ENCODE measurements around the gene ZDHHC14. TPM values are rescaled to one million over a fixed set of nuclear protein-coding genes. Genes with fewer than 3 reads are reported as not detected.
"Not testable (repeated sequence)": the region's sequence is repeated elsewhere in the genome, so short reads cannot be mapped to it uniquely, and the experiment has no call there.

Gene ZDHHC14
- total RNA-seq, 1 experiment from 2014 or later, result 4.9 TPM

DNA sequence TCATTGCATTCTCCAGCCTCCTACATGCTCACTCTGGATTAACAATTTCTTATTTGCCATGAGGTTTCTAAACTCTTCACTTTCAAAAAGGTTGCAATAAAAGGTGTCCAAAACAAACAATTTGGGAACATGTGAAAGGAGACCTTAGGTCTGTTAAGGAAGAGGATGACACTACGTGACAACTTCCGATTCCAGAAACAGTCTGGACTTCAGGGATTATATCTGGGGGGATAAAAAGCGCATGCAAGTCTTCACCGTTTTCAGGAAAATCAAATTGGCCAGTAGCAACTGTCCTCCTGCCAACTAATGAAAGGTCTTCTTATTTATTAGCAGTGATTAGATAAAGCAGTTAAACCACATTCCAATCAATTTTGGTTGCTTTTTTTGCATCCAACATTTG is 1.8 kb downstream of the ZDHHC14 start:
- Histone ChIP-seq H4K20me1 (ENCODE audit: low read length) (no peaks in the 10 kb centered on the region), H3K9me2 (replicated peaks; ENCODE audit: low read length) (no peaks in the 10 kb centered on the region), H3K4me2 (ENCODE audit: low read length) (peak overlapping the region; percentile 99), H3K27ac (ENCODE audit: low read length) (no peak overlapping the region), H3K9me3 (ENCODE audit: low read length) (no peaks in the 10 kb centered on the region), H3K79me2 (ENCODE audit: low read length) (peaks cover 22% of the 10 kb centered on the region), H3K36me3 (ENCODE audit: low read depth, low read length) (no peaks in the 10 kb centered on the region), H3K9ac (ENCODE audit: low read length) (peak overlapping the region; percentile 56), H2AFZ (ENCODE audit: low read length) (peak overlapping the region; percentile 85), H3K27me3 (ENCODE audit: low read length) (no peaks in the 10 kb centered on the region), H3K4me3 (ENCODE audit: low read length) (peak overlapping the region; percentile 92), H3K4me1 (ENCODE audit: insufficient read depth, low read length) (peaks cover 11% of the 10 kb centered on the region; the same call in 1 of the 2 replicates), H3F3A (ENCODE audit: low read length, unreplicated experiment) (no peaks in the 10 kb centered on the region)
- ATAC-seq (no peak), DNase-seq (no peak)
- ChIA-PET POLR2A (ENCODE audit: unreplicated experiment) (interaction anchor here (0.6 kb wide), 1 partner anchor 230 kb away, joined by 5 read pairs; no protein-coding TSS in a partner anchor), CTCF (no interaction called here)
- BruUV-seq (replicated peaks), result TSS peak; percentile 48
- intact Hi-C loops (cut with micrococcal nuclease), result loop anchor here (5.0 kb wide), 3 partner anchors 44 to 214 kb away; no protein-coding TSS in a partner anchor
- TF ChIP-seq, protein P1, sequence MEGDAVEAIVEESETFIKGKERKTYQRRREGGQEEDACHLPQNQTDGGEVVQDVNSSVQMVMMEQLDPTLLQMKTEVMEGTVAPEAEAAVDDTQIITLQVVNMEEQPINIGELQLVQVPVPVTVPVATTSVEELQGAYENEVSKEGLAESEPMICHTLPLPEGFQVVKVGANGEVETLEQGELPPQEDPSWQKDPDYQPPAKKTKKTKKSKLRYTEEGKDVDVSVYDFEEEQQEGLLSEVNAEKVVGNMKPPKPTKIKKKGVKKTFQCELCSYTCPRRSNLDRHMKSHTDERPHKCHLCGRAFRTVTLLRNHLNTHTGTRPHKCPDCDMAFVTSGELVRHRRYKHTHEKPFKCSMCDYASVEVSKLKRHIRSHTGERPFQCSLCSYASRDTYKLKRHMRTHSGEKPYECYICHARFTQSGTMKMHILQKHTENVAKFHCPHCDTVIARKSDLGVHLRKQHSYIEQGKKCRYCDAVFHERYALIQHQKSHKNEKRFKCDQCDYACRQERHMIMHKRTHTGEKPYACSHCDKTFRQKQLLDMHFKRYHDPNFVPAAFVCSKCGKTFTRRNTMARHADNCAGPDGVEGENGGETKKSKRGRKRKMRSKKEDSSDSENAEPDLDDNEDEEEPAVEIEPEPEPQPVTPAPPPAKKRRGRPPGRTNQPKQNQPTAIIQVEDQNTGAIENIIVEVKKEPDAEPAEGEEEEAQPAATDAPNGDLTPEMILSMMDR (conservative IDR thresholded peaks at IDR 0.05; ENCODE audit: low read depth, low read length), result no peak
- TF ChIP-seq EZH2phosphoT487 (IDR thresholded peaks at IDR 0.05; ENCODE audit: borderline replicate concordance, low read length), result no peak
- no peak for TF ChIP-seq EZH2 (IDR thresholded peaks at IDR 0.05; ENCODE audit: low read length, unreplicated experiment)

DNA sequence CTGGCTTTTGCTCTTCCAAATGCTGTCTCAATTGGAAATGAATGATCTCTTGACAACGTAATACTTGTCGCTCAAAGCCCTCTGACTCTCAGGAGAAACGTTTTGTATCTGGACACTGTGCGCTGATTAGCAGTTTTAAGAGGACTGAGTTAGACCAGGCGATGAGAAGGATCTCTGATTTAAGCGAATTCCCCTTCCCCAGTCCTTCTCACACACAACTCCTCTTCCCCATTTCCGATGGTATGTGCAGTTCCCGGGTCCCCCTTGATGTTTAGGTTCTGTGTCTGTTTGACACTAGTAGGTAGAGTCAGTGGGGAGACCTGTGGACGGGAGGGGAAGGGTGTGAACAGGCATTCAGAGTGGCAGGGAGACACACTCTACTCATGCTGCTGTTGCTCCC is 2.5 kb downstream of the ZDHHC14 start:
- no peaks in the 10 kb centered on the region for H3F3A ChIP-seq (ENCODE audit: low read length, unreplicated experiment)
- H4K20me1 ChIP-seq (ENCODE audit: low read length), result no peaks in the 10 kb centered on the region
- ChIA-PET POLR2A (ENCODE audit: unreplicated experiment) (no interaction called here), CTCF (no interaction called here)
- no peaks in the 10 kb centered on the region for H3K36me3 ChIP-seq (ENCODE audit: low read depth, low read length)
- BruUV-seq (replicated peaks), result no TSS peak
- intact Hi-C loops (cut with micrococcal nuclease), result loop anchor here (5.0 kb wide), 3 partner anchors 44 to 214 kb away; no protein-coding TSS in a partner anchor
- H3K4me3 ChIP-seq (ENCODE audit: low read length), result 0 out of 2 replicates have a peak overlapping the region, but pooled peaks have one; percentile 92
- ATAC-seq (no peak), DNase-seq (no peak)
- no peak overlapping the region for H2AFZ ChIP-seq (ENCODE audit: low read length)
- H3K9me3 ChIP-seq (ENCODE audit: low read length), result no peaks in the 10 kb centered on the region
- H3K27ac ChIP-seq (ENCODE audit: low read length), result no peak overlapping the region
- H3K9me2 ChIP-seq (replicated peaks; ENCODE audit: low read length), result no peaks in the 10 kb centered on the region
- peaks cover 22% of the 10 kb centered on the region for H3K79me2 ChIP-seq (ENCODE audit: low read length)
- peaks cover 11% of the 10 kb centered on the region; the same call in 1 of the 2 replicates for H3K4me1 ChIP-seq (ENCODE audit: insufficient read depth, low read length)
- peak overlapping the region; percentile 99 for H3K4me2 ChIP-seq (ENCODE audit: low read length)
- no peak overlapping the region for H3K9ac ChIP-seq (ENCODE audit: low read length)
- TF ChIP-seq EZH2 (IDR thresholded peaks at IDR 0.05; ENCODE audit: low read length, unreplicated experiment) (no peak), EZH2phosphoT487 (IDR thresholded peaks at IDR 0.05; ENCODE audit: borderline replicate concordance, low read length) (no peak)
- TF ChIP-seq, protein P1 (conservative IDR thresholded peaks at IDR 0.05; ENCODE audit: low read depth, low read length), result no peak
- H3K27me3 ChIP-seq (ENCODE audit: low read length), result no peaks in the 10 kb centered on the region

DNA sequence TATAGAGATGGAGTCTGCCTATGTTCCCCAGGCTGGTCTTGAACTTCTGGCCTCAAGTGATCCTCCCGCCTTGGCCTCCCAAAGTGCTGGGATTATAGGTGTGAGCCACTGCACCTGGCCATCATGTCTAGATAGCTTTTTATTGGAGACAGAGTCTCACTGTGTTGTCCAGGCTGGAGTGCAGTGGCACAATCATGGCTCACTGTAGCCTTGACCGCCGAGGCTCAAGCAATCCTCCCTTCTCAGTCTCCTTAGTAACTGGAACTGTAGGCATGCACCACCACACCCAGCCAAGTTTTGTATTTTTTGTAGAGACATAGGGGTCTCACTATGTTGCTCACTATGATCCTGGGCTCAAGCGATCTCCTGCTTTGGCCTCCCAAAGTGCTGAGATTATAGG is 4.0 kb downstream of the ZDHHC14 start:
- H3K79me2 ChIP-seq (ENCODE audit: low read length), result peaks cover 22% of the 10 kb centered on the region
- H3K4me1 ChIP-seq (ENCODE audit: insufficient read depth, low read length); H3K27ac ChIP-seq (ENCODE audit: low read length); H3F3A ChIP-seq (ENCODE audit: low read length, unreplicated experiment); DNase-seq; ATAC-seq; H3K9ac ChIP-seq (ENCODE audit: low read length); CTCF ChIA-PET; H4K20me1 ChIP-seq (ENCODE audit: low read length); H3K27me3 ChIP-seq (ENCODE audit: low read length); H3K9me3 ChIP-seq (ENCODE audit: low read length); H3K9me2 ChIP-seq (replicated peaks; ENCODE audit: low read length); BruUV-seq (replicated peaks); H3K4me2 ChIP-seq (ENCODE audit: low read length); H2AFZ ChIP-seq (ENCODE audit: low read length); H3K36me3 ChIP-seq (ENCODE audit: low read depth, low read length); H3K4me3 ChIP-seq (ENCODE audit: low read length): not testable (repeated sequence)
- POLR2A ChIA-PET (ENCODE audit: unreplicated experiment), result interaction anchor here (0.6 kb wide), 1 partner anchor 170 kb away, joined by 3 read pairs; no protein-coding TSS in a partner anchor
- intact Hi-C loops (cut with micrococcal nuclease), result loop anchor here (5.0 kb wide), 3 partner anchors 42 to 212 kb away; no protein-coding TSS in a partner anchor

Measured in PC-3 (cell line).